HG03159 (cell line): ENCODE measurements around the gene SPAG7.

Experiments used
- ATAC-seq: cut with Tn5 transposase; IDR thresholded peaks from one replicate; pipeline ENCODE4 v1.9.1; 2021; ENCODE audit warnings: mild to moderate bottlenecking, moderate library complexity; ENCODE audit not compliant: unreplicated experiment

The SPAG7 gene

GRCh38 chr17:4967539-4968485 is at the start of gene SPAG7:
Gene SPAG7, minus strand, starts transcription at chr17:4967817. Its CDS starts 13 bp downstream, at chr17:4967804.
- peak; percentile 58 for ATAC-seq

DNA sequence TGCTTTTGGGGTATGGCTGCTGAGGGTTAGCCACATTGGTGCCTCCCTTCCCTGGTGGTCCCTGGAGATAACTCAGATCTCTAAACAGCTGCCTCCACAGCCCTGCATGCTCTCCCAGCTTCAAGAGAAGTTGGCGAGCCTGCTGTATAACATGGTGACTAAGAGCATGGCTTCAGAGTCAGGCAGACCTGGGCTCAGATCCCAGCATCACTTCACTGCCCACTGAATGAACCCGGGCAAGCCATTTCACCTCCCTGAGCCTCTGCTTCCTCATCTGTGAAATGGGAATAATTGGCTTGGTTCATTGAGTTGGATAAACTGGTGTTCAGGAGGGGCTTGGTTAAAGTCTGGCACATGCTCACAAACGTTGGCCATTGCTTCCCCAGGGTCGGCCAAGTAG is 46.7 kb upstream of the SPAG7 start:
- no peak for ATAC-seq

DNA sequence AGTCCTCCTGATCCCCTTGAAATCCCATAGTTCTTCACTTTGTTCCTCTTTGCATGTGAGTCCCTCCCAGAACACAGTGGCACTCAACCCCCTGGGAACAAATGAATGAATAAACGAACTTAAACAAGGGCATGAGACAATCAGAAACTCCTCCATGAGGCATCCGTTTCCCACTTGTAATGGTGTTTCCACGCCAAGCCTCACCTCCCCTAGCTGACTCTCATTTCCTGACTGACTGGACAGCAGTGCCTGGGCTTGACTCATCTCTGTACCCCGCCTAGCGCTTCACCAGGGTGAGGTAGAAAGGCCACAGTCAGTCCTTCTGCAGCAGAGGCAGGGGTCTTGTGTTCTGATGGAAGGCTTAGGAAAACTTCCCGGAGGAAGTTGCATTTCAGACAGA is 44.3 kb upstream of the SPAG7 start:
- ATAC-seq: no peak

DNA sequence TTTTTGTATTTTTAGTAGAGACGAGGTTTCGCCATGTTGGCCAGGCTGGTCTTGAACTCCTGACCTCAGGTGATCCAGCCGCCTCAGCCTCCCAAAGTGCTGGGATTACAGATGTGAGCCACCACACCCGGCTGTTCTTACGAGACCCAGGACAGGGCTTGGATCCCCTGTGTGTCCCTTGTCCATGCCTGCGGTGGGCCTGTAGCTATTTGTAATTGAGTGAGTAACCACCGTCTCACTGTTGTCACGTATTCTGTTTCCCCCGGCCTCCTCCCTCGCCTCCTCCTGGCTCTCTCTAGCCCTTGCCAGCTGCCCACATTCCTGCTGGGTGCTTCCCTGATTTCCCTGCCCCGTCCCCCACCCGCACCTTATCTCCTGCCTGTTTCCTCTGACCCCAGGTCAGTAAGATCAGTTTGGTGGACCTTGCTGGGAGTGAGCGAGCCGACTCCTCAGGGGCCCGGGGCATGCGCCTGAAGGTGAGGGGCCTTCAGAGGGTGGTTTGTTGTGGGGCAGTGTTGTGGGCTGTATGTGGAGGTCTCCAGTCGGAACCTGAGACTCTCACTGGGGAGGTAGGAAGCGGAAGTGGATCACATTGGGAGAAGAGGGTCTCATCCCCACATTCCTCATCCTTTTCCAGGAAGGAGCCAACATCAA is 35.7 kb upstream of the SPAG7 start:
- ATAC-seq: no peak

DNA sequence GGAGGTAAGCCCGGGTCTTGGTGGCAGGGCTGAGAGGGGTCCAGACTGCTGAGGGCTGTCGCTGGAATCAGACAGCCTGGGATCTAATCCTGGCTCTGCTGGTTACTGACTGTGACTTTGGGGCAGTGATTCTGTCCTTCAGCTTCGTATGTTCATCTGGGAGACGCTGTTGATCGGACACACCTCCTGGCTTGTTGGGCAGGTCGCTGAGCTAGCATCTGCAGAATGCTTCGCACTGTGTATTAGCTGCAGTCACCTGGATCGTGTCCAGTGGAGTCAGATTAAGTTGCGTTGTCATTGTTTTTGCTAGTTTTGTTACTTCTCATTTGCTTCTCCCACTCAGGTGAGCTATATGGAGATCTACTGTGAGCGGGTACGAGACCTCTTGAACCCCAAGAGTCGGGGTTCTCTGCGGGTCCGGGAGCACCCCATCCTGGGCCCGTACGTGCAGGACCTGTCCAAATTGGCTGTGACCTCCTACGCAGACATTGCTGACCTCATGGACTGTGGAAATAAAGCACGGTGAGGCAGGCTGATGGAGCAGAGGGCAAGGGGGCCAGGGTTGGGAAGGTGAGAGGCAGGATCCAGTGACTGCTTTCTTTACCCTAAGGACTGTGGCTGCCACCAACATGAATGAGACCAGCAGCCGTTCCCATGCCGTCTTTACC is 34.6 kb upstream of the SPAG7 start:
- ATAC-seq: no peak

DNA sequence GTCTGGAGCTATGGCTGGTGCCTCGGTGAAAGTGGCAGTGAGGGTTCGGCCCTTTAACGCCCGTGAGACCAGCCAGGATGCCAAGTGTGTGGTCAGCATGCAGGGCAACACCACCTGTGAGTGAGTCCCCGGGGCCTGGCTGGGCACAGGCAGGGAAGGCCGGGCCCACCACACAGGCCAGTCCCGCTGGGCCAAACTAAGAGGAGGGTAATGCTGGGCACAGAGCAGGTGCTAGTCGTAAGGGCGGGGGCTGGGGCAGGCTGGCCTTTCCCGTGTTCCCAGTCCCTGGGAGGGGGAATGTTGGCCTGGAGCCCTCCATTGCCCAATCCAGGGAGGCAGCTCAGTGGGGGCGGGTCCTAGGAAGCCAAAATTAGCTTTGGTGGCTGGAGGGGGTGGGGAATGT is 32.6 kb upstream of the SPAG7 start:
- no peak for ATAC-seq

DNA sequence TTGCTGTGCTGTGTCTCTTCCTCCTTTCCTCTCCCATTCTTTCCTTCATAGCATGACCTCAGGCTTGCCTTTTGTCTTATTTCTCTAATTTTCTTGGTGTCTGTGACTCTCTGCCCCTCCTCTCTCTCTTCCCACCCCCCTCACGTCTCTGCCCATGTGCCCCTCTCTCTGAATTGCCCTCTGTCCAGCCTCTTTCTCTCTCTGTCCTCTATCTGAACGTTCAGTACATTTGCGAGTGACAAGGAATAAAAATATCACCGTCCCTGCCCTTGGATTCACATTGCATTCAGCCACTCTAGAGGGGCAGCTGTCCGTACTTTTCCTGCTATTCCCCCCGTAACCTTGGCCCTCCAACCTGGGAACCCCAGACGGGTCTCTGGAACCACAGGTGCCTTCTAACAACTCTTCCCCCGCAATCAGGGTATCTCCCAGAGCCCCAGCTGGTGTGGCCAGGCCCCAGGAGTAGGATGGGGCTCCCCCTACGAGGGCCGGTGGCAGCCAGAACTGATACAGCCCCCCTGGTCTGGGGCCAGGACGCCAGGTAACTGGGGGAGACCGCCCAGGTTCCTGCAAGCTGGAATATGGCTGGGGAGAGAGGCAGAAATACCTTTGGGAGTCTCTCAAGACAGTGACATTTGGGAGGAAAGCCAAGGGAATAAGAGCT is 31.9 kb upstream of the SPAG7 start:
- no peak for ATAC-seq

- no peak for ATAC-seq
Observed at GRCh38 chr17:4998732-4999429, 31.3 kb upstream of the SPAG7 start.

- no peak for ATAC-seq
Observed at GRCh38 chr17:4998027-4998731, 30.6 kb upstream of the SPAG7 start.

- peak; percentile 91 for ATAC-seq
Observed at GRCh38 chr17:4997302-4998026, 29.8 kb upstream of the SPAG7 start, which contains the start of the genes INCA1 and KIF1C. Gene INCA1, minus strand, starts transcription at chr17:4997522. Its CDS starts 3,085 bp downstream, at chr17:4994437. Gene KIF1C, plus strand, starts transcription at chr17:4997950. Its CDS starts 2,297 bp downstream, at chr17:5000247.

GRCh38 chr17:4994081-4994595 is 26.5 kb upstream of the SPAG7 start:
- ATAC-seq: no peak

DNA sequence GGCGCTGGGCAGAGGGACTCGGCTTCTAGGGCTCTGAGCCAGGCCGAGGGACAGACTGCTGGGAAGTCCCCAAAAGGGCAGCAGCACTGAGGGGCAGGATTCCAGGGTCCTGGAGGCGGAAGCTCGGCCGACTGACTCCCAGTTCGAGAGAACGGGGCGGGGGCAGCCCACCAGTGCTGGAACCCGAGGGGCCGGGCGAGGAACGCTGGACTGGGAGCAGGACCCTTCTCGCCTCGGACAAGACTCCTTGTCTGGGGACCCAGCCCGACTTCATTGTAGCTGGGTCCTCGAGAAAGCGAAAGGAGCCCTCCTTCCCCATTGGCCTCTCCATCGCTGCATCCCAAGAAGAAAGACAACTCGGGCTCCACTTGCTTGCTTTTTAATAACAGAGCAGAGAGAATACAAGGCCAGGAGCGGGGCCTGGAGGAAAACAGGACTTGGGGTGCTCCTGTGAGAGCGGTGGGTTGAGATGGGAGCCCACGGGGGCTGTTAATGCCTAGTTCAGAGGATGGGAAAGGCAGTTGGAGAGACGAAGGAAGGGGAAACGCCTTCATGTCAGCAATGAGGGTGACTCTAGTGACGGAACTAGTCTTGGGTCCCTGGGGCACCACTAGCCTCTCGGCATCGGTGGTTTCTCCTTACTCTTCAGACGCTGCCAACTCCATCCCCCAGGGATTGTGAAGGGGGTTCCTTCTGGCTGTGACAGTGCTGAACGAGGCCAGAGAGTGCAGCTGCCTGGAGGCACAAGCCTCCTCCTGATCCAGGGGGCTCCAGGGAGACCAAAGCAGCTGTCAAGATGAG is 20.4 kb upstream of the SPAG7 start:
- no peak for ATAC-seq

- ATAC-seq: peak; percentile 73
Observed at GRCh38 chr17:4986951-4987766, 19.5 kb upstream of the SPAG7 start, which contains the start of gene CAMTA2. Gene CAMTA2, minus strand, starts transcription at chr17:4987675. Its CDS starts 1,453 bp downstream, at chr17:4986222.

DNA sequence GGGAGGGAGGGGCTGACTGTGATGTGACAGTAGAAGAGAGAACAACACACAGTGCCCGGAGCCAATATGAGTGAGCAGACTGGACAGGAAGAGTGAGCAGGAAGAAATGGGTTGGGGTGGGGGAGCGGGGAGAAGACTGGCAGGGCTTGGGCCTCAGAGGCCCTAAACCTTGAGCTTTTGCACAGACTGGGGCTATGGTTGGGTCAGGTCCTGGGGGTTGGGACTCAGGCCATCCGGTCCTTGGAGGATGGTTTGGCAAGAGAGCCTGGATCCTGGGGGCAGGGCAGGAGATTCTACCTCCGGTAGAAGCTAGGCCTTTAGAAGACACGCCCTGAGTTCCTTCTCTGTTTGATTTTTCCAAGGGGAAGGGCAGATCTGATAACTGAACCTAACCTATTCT is 18.8 kb upstream of the SPAG7 start:
- ATAC-seq: no peak

GRCh38 chr17:4982305-4982704 is 14.7 kb upstream of the SPAG7 start:
- ATAC-seq: no peak

DNA sequence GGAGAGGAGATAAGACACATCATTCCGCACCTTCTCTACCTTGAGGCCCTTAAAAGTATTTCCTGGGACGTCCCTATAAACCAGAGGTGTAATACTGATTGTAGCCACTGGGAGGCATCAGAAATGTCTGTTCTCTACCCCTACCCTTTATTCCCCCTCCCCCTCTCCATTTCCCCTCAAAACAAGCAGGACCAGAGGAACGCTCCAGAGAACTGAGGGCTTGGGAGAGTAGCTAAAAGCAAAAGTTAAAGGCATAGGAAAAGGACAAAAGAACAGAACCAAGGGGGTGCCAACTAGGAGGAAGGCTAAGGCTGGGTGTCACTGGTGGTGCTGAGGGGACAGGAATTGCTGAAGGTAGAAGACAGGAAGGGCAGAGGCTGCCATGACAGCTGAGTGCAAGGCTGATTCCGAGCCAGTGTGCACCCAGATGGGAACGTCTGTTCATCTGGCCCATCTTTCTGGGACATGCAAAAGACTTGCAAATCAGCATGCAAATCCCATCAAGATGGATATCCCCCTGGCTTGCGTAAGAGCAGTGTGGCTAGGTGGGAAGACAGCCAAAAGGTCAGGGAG is 13.1 kb upstream of the SPAG7 start:
- ATAC-seq: no peak

DNA sequence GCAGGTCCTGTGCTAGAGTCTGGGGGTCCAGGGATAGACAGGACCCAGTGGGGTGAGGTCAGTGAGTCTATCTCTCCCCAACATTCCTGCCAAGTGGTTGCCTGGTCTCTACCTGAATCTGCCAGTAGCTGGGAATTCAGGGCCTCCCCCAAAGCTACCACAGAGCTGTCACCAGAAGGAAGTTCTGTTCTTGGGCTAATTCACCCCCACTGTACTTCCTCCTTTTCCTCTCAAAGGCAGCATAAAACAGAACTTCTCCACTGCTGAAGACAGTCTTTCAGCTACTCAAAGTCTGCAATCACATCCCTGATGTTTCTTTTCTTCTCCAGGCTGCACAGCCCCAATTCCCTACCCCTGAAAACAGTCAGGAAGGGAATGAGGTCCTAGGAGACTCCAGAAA is 11.1 kb upstream of the SPAG7 start:
- no peak for ATAC-seq
